ENCODE data around the gene POC1B.

DNA sequence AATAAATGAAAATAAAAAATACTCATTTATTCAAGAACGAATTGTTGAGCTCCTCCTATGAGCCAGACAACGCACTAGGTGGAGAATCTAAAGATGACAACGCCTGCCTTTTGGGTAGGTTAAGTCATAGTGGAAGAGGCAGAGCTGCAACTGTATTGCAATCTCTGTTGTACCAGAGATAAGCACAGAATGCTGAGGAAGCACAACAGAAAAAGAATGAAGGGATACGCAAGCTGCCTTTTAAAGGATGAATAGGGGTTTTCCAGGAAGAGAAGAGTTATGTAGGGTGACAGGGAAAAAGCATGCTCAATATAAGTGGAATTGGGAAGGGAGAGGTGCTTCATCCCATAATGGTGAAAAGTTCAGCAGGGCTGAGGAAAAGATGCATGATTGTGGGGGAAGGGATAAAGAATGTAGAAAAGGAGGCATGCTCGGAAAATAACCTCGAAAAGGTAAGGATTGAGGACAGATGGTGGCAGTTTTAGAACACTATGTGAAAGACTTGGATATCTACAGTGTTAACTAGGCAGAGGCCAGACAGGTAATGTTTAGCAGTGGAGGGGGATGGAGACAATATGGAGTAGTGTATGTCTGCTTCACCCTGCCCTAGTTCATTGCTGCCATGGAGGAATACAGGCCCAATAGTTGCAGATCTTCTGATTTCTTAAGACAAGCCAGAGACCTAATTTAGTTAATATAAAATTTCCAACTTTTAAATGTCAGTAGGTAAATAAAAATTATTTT lies 109.6 kb downstream of the POC1B start:
- no peak for TF ChIP-seq POLR2AphosphoS5 (IDR thresholded peaks at IDR 0.05; ENCODE audit: low read depth, low read length)
- TF ChIP-seq POLR2A (IDR thresholded peaks at IDR 0.05; ENCODE audit: low read depth, low read length) = no peak
- TF ChIP-seq TAF1 (IDR thresholded peaks at IDR 0.05; ENCODE audit: borderline replicate concordance, low read depth, low read length) = no peak

Data from GM12892 (cell line).